ENCODE results near the gene SLC25A40. TPM values are rescaled to one million over a fixed set of nuclear protein-coding genes. Genes with fewer than 3 reads are reported as not detected.
A peak's percentile ranks its signal among the peaks of the same experiment; 100 is the strongest.

The SLC25A40 gene
- total RNA-seq, 1 experiment from 2014 or later, result 5.2 TPM

DNA sequence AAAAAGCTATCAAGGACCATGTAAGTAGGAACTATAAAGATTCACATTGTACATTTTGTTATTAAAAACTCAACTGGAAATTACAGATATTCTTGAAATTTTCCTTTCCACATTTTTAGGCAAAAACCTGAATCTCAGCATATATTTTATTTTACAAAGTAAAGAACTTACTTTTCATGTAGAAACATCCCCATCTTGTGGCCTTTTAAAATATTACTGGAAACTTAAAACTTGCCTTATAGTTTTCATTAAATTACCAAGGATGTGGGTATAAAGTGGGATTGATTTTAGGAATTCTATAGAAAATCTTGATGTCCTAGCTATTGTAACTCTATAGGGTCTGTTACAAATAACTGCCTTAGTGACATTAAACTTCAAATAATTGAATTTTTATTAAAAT, 10.7 kb upstream of the SLC25A40 start:
- Histone ChIP-seq H3F3A (ENCODE audit: low read length, unreplicated experiment) (no peaks in the 10 kb centered on the region), H3K4me2 (ENCODE audit: low read length) (no peak overlapping the region), H3K27me3 (ENCODE audit: low read length) (no peaks in the 10 kb centered on the region), H3K4me3 (ENCODE audit: low read length) (no peak overlapping the region), H4K20me1 (ENCODE audit: low read length) (0 out of 2 replicates have a peak, but pooled peaks cover 3% of the 10 kb centered on the region), H3K4me1 (ENCODE audit: insufficient read depth, low read length) (no peaks in the 10 kb centered on the region), H3K79me2 (ENCODE audit: low read length) (peaks cover 33% of the 10 kb centered on the region), H3K9me3 (ENCODE audit: low read length) (no peaks in the 10 kb centered on the region), H3K9ac (ENCODE audit: low read length) (no peak overlapping the region), H3K36me3 (ENCODE audit: low read depth, low read length) (peaks cover 45% of the 10 kb centered on the region), H3K27ac (ENCODE audit: low read length) (no peak overlapping the region), H3K9me2 (replicated peaks; ENCODE audit: low read length) (no peaks in the 10 kb centered on the region), H2AFZ (ENCODE audit: low read length) (no peak overlapping the region)
- BruUV-seq (replicated peaks), result no TSS peak
- DNase-seq (peak; percentile 68), ATAC-seq (no peak)
- ChIA-PET CTCF (no interaction called here), POLR2A (ENCODE audit: unreplicated experiment) (interaction anchor here (0.6 kb wide), 1 partner anchor 39 kb away, joined by 4 read pairs; no protein-coding TSS in a partner anchor)
- TF ChIP-seq CTCF (conservative IDR thresholded peaks at IDR 0.05; ENCODE audit: low read depth, low read length) (peak; percentile 64), EZH2 (IDR thresholded peaks at IDR 0.05; ENCODE audit: low read length, unreplicated experiment) (no peak)
- intact Hi-C loops (cut with micrococcal nuclease), result loop anchor here (1.0 to 10.0 kb wide), 4 partner anchors 90 to 462 kb away; no protein-coding TSS in a partner anchor

DNA sequence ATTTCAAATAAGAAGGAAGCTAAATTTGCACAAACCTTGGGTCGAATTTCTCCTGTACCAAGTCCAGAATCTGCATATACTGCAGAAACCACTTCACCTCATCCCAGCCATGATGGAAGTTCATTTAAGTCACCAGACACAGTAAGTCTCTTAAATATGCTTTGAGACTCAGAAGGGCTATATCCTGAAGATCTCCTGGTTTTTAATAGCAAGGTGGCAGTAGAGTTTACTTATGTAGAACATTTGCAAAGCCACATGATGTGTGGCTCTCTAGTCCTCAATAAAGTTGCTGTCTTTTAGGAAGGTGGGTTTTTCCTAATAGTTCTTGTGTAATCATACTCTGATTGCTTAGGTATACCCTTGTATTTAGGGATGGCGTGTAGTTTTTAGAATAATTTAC, 8.9 kb upstream of the SLC25A40 start:
- no peak overlapping the region for H3K4me2 ChIP-seq (ENCODE audit: low read length)
- no peak overlapping the region for H2AFZ ChIP-seq (ENCODE audit: low read length)
- H3K27ac ChIP-seq (ENCODE audit: low read length), result no peak overlapping the region
- CTCF ChIA-PET, result interaction anchor here (0.6 kb wide), 1 partner anchor 60 kb away, joined by 7 read pairs; no protein-coding TSS in a partner anchor
- intact Hi-C loops (cut with micrococcal nuclease), result loop anchor here (10.0 kb wide), 1 partner anchor 460 kb away; no protein-coding TSS in a partner anchor
- no peaks in the 10 kb centered on the region for H3K9me2 ChIP-seq (replicated peaks; ENCODE audit: low read length)
- peaks cover 50% of the 10 kb centered on the region for H3K36me3 ChIP-seq (ENCODE audit: low read depth, low read length)
- 0 out of 2 replicates have a peak, but pooled peaks cover 7% of the 10 kb centered on the region for H4K20me1 ChIP-seq (ENCODE audit: low read length)
- no peak for DNase-seq
- H3K4me1 ChIP-seq (ENCODE audit: insufficient read depth, low read length), result no peaks in the 10 kb centered on the region
- TF ChIP-seq EZH2 (IDR thresholded peaks at IDR 0.05; ENCODE audit: low read length, unreplicated experiment), result no peak
- TF ChIP-seq EZH2phosphoT487 (IDR thresholded peaks at IDR 0.05; ENCODE audit: borderline replicate concordance, low read length), result no peak
- TF ChIP-seq CTCF (conservative IDR thresholded peaks at IDR 0.05; ENCODE audit: low read depth, low read length), result no peak
- BruUV-seq (replicated peaks), result no TSS peak
- POLR2A ChIA-PET (ENCODE audit: unreplicated experiment), result no interaction called here
- no peak overlapping the region for H3K4me3 ChIP-seq (ENCODE audit: low read length)
- no peak overlapping the region for H3K9ac ChIP-seq (ENCODE audit: low read length)
- peak; percentile 57 for ATAC-seq
- H3K79me2 ChIP-seq (ENCODE audit: low read length), result peaks cover 45% of the 10 kb centered on the region
- no peaks in the 10 kb centered on the region for H3K27me3 ChIP-seq (ENCODE audit: low read length)
- no peaks in the 10 kb centered on the region for H3F3A ChIP-seq (ENCODE audit: low read length, unreplicated experiment)
- H3K9me3 ChIP-seq (ENCODE audit: low read length), result no peaks in the 10 kb centered on the region

DNA sequence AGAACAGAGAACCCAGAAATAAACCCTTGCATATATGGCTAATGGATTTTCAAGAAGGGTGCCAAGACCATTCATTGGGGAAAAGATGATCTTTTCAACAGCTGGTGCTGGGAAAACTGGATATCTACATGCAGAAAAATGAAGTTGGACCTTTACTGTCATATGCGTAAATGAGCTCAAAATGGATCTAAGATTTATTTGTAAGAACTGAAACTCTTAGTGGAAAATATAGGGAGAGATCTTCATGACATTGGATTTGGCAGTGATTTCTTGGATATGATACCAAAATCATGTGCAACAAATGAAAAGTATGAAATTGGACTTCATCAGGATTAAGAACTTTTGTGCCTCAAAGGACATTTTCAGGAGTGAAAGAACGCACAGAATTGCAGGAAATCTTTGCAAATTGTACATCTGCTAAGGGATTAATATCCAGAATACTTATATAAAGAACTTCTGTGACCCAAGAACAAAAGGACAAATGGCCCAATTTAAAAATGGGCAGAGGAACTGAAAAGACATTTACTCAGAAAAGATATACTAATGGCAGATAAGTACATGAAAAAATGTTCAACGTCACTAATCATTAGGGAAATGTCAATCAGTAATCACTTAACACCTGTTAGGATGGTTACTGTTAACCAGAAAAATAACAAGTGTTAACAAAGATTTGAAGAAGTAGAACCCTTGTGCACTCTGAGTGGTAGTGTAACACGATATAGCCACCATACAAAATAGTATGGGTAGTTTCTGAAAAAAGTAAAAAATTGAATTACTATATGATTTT, 6.2 kb upstream of the SLC25A40 start:
- no peak overlapping the region for H3K27ac ChIP-seq (ENCODE audit: low read length)
- no peak overlapping the region for H3K4me3 ChIP-seq (ENCODE audit: low read length)
- H4K20me1 ChIP-seq (ENCODE audit: low read length), result peaks cover 19% of the 10 kb centered on the region
- H3K4me1 ChIP-seq (ENCODE audit: insufficient read depth, low read length), result peaks cover 7% of the 10 kb centered on the region
- DNase-seq, result no peak
- H3K36me3 ChIP-seq (ENCODE audit: low read depth, low read length), result peaks cover 42% of the 10 kb centered on the region
- no peak overlapping the region for H2AFZ ChIP-seq (ENCODE audit: low read length)
- ChIA-PET CTCF (no interaction called here), POLR2A (ENCODE audit: unreplicated experiment) (no interaction called here)
- H3K27me3 ChIP-seq (ENCODE audit: low read length), result no peaks in the 10 kb centered on the region
- no peaks in the 10 kb centered on the region for H3K9me3 ChIP-seq (ENCODE audit: low read length)
- H3K9ac ChIP-seq (ENCODE audit: low read length), result no peak overlapping the region
- H3F3A ChIP-seq (ENCODE audit: low read length, unreplicated experiment), result no peaks in the 10 kb centered on the region
- intact Hi-C loops (cut with micrococcal nuclease), result loop anchor here (10.0 kb wide), 1 partner anchor 458 kb away; no protein-coding TSS in a partner anchor
- no peak for ATAC-seq
- H3K79me2 ChIP-seq (ENCODE audit: low read length), result peaks cover 71% of the 10 kb centered on the region
- H3K9me2 ChIP-seq (replicated peaks; ENCODE audit: low read length), result no peaks in the 10 kb centered on the region
- no TSS peak for BruUV-seq (replicated peaks)
- no peak overlapping the region for H3K4me2 ChIP-seq (ENCODE audit: low read length)
- no peak for TF ChIP-seq CTCF (conservative IDR thresholded peaks at IDR 0.05; ENCODE audit: low read depth, low read length)
- no peak for TF ChIP-seq EZH2phosphoT487 (IDR thresholded peaks at IDR 0.05; ENCODE audit: borderline replicate concordance, low read length)
- no peak for TF ChIP-seq EZH2 (IDR thresholded peaks at IDR 0.05; ENCODE audit: low read length, unreplicated experiment)
